GM10248 (cell line): ENCODE data around the gene SUN5.

Experiments used
- CTCF ChIA-PET: fragments of 300-600 bp; sonication (Branson Sonifier 250); formaldehyde crosslinking; extraction: SDS; loops from one replicate; lab custom pipeline; 2021; ENCODE audit warnings: antibody characterized with exemption; lab: Yijun Ruan, JAX
- POLR2A ChIA-PET: fragments of 350-650 bp; sonication (Branson Sonifier 250); formaldehyde crosslinking; extraction: SDS; loops from one replicate; lab custom pipeline; 2020; ENCODE audit warnings: antibody characterized with exemption; lab: Yijun Ruan, JAX
- DNase-seq: peaks from one replicate; pipeline ENCODE4 v3.0.0; 2012; ENCODE audit errors: extremely low spot score
- TF ChIP-seq, protein P1 (sequence below): IDR thresholded peaks from 2 replicates; pipeline ENCODE4 v1.5.1; 2012; ENCODE audit warnings: mild to moderate bottlenecking, low read depth; ENCODE audit errors: extremely low read depth, missing control alignments, control extremely low read depth

Gene SUN5

DNA sequence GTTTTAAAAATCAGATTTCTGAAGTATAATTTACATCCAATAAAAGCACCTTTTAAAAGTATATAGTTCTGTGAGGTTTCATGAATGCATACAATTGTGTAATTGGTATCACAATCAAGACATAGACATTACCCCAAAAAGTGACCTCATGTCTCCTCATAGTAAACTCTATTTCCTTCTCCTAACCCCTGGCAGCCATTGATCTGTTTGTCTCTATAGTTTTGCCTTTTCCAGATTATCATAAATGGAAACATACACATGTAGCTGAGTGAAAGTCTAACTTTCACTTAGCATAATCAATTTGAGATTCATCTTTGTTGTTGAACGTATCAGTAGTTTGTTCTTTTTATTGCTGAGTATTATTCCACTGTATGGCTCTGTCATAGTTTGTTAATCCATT is 57.6 kb downstream of the SUN5 start:
- TF ChIP-seq, protein P1, sequence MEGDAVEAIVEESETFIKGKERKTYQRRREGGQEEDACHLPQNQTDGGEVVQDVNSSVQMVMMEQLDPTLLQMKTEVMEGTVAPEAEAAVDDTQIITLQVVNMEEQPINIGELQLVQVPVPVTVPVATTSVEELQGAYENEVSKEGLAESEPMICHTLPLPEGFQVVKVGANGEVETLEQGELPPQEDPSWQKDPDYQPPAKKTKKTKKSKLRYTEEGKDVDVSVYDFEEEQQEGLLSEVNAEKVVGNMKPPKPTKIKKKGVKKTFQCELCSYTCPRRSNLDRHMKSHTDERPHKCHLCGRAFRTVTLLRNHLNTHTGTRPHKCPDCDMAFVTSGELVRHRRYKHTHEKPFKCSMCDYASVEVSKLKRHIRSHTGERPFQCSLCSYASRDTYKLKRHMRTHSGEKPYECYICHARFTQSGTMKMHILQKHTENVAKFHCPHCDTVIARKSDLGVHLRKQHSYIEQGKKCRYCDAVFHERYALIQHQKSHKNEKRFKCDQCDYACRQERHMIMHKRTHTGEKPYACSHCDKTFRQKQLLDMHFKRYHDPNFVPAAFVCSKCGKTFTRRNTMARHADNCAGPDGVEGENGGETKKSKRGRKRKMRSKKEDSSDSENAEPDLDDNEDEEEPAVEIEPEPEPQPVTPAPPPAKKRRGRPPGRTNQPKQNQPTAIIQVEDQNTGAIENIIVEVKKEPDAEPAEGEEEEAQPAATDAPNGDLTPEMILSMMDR: no peak
- CTCF ChIA-PET: interaction anchor here (1.2 to 1.5 kb wide), 4 partner anchors 11 to 273 kb away, joined by 3 to 5 read pairs (median 3); partner anchors contain the start of gene C20orf203
- no peak for DNase-seq
- POLR2A ChIA-PET: no interaction called here

DNA sequence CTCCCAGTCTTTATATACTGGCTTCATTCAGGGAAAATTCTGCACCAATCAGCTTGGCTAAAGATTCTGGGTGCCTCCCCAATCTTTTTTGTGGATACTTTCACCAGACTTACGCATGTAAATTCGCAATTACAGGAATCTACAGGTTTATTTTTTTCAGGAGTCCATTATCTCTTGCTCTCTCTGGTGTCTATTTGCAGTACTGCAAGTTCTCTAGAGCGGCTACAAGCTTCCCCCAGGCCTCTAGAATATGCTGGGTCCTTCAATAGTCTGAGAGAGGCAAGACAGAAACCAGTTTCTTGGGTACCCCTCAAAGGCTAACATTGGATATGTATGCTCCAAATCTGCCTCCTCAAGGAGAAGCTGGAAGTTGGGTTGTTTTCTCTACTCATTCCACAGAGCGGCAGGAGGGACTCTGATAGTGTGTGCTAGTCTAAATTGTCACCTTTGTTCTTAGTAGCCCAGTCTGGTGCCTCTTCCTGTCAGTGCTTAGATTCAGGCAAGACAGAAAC is 58.5 kb downstream of the SUN5 start:
- TF ChIP-seq, protein P1: peak; percentile 1
- ChIA-PET POLR2A (no interaction called here), CTCF (interaction anchor here (0.9 to 2.3 kb wide), 8 partner anchors 10 to 272 kb away, joined by 3 to 10 read pairs (median 3); partner anchors contain the start of gene C20orf203)
- no peak for DNase-seq

DNA sequence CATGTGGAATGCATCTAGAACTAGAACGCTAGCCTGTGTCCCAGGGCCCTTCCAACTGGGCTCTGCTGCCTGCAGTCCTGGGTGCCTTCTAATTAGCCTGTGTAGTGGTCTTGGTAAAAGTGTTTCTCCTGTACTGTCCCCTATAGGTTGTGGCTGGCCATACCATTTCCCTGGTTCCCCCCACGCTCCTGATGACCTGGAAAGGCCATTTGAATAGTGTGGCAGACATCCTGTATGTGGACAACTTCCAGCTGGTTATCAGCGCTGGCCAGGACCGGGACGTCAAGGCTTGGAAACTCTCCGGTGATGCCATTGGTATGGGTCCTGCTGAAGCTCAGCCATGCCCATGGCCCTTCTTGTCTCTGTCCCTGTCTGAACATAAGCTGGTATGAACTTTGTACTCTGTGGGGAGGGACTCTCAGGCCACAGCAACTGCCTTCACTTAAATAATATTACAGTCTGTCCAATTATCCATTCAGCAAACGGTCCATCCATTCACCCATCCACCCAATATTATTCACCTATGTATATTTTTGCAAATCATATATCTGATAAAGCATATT is 60.7 kb downstream of the SUN5 start:
- POLR2A ChIA-PET: no interaction called here
- no peak for DNase-seq
- CTCF ChIA-PET: interaction anchor here (2.3 kb wide), 1 partner anchor 154 kb away, joined by 10 read pairs; no protein-coding TSS in a partner anchor
- TF ChIP-seq, protein P1: no peak

DNA sequence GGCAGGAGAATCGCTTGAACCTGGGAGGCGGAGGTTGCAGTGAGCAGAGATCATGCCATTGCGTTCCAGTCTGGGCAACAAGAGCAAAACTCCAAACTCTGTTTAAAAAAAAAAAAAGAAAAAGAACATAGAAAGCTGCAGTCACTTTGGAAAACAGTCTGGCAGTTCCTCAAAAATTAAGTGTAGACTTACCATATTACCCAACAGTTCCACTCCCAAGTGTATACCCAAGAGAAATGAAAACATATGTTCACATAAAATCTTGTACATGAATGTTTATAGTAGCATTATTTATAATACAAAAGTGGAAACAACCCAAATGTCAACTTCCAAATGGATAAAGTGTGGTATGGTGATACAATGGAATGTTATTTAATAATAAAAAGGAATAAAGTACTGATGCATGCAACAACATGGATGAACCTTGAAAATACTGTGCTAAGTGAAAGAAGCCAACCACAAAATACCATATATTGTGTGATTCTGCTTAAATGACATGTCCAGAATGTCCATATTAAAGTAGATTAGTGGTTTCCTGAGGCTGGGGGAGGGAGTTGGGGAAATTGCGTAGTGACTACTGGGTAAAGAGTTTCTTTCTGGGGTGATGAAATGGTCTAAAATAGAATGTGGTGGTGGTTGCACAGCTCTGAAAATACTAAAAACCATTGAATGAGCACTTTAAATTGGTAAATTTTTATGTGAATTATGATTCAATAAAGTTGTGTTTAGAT is 62.9 kb downstream of the SUN5 start:
- TF ChIP-seq, protein P1: no peak
- ChIA-PET CTCF (no interaction called here), POLR2A (no interaction called here)
- DNase-seq: no peak

DNA sequence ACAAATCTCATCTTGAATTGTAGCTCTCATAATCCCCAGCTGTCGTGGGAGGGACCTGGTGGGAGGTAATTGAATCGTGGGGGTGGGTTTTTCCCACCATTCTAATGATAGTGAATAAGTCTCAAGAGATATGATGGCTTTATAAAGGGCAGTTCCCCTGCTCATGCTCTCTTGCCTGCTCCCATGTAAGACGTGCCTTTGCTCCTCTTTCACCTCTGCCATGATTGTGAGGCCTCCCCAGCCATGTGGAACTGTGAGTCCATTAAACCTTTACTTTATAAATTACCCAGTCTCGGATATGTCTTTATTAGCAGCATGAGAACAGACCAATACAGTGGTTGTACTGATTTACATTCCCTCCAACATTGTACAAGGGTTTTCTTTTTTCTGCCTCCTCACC is 69.7 kb downstream of the SUN5 start:
- POLR2A ChIA-PET: no interaction called here
- CTCF ChIA-PET: no interaction called here
- no peak for DNase-seq
- TF ChIP-seq, protein P1: no peak
